Activated T-cell treated with anti-CD3 and anti-CD28 coated beads, Interleukin-2, amount 50 U/mL, for 4 hours (primary cell): Measurements from ENCODE around the gene ST3GAL3. TPM values are rescaled to one million over a fixed set of nuclear protein-coding genes. Genes with fewer than 3 reads are reported as not detected.
"Not testable (repeated sequence)": the region's sequence is repeated elsewhere in the genome, so short reads cannot be mapped to it uniquely, and the experiment has no call there.

ENCODE experiments used
- ATAC-seq, 2 donors: fragments of 200-7000 bp; cut with Tn5 transposase; one replicate each; pipeline ENCODE4 v1.10.0; 2021
- DNase-seq: peaks from one replicate; pipeline ENCODE4 v3.0.0-alpha.2; 2020
- H3K27me3 Mint-ChIP-seq: one replicate; pipeline ENCODE4 v1.8.0; 2021; ENCODE audit warnings: low read depth, mixed read lengths
- H3K36me3 Mint-ChIP-seq: one replicate; pipeline ENCODE4 v1.8.0; 2022; ENCODE audit warnings: mixed read lengths; ENCODE audit not compliant: insufficient read depth
- H3K4me1 Mint-ChIP-seq: one replicate; pipeline ENCODE4 v1.8.0; 2021; ENCODE audit warnings: low read depth, mixed read lengths
- H3K4me3 Mint-ChIP-seq: one replicate; pipeline ENCODE4 v1.8.0; 2021; ENCODE audit warnings: mild to moderate bottlenecking, moderate library complexity, mixed read lengths
- H3K9me3 Mint-ChIP-seq: one replicate; pipeline ENCODE4 v1.8.0; 2021; ENCODE audit warnings: mixed read lengths
- total RNA-seq, 3 donors: library from RNA; stranded (reverse); gene quantifications; one replicate each; pipeline ENCODE4 v1.2.1, GENCODE V29; 2021

The ST3GAL3 gene
- total RNA-seq, 3 donors from 2014 or later: 5.7 to 6.6 (median 6.3) TPM

DNA sequence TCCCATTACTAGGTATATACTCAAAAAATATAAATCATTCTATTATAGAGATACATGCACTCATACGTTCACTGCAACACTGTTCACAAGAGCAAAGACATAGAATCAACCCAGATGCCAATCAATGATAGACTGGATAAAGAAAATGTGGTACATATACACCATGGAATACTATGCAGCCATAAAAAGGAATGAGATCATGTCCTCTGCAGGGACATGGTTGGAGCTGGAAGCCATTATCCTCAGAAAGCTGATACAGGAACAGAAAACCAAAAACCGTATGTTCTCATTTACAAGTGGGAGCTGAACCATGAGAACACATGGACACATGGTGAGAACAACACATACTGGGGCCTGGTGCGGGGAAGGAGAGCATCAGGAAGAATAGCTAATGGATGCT lies 70.6 kb downstream of the ST3GAL3 start:
- H3K36me3 Mint-ChIP-seq: peaks cover 43% of the 10 kb centered on the region
- peaks cover 16% of the 10 kb centered on the region for H3K9me3 Mint-ChIP-seq

DNA sequence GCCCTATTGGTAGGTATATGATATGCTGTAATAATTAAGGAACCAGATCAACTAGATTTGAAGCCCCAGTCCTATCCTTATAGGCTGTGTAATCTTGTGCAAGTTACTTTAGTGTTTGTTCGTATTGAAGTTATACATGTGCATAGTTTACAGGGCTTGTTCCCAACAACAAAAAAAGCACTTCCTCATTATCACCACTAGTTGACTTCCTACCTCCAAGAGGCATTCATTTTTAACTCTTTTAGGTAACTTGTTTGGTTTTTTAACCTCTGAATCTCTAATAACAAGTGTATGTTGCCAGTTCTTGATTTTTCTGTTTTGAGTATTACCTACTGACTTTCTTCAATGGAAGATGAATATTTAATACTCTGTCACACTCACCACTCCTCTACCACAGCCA lies 71.9 kb downstream of the ST3GAL3 start:
- no peaks in the 10 kb centered on the region for H3K27me3 Mint-ChIP-seq
- DNase-seq (no peak), ATAC-seq (no peak)
- peaks cover 42% of the 10 kb centered on the region for H3K36me3 Mint-ChIP-seq
- H3K4me1 Mint-ChIP-seq: peaks cover 16% of the 10 kb centered on the region
- H3K4me3 Mint-ChIP-seq: no peak overlapping the region
- H3K9me3 Mint-ChIP-seq: peaks cover 16% of the 10 kb centered on the region

More for the DNA sequence above, 70.6 kb downstream of the ST3GAL3 start:
- not testable (repeated sequence) for H3K4me1 Mint-ChIP-seq, DNase-seq, H3K27me3 Mint-ChIP-seq, H3K4me3 Mint-ChIP-seq, ATAC-seq

DNA sequence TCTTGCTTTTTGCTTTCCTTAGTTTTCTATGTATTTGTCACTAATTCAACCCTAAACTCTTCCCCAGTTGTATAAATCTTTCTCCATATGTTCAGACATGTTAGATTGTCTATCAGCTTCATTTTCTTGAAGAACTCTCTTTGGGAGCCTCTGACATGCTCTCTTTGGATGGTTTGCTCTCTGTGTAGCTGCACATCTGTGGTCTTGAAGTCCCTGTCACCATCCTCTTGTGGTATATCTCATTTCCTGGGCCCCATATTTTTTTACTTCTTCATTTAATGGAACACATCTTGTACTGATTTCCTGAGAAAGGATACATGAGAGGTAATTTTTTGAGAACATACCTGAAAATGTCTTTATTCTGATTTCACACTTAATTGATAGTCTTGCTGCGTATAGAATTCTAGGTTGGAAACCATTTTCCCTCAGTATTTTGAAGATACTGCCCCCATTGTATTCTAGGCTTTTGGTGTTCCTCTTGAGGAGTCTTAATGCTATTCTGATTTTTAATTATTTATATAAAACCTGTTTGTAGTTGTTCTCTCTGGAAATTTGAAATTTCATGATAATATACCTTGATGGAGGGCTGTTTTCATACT lies 72.6 kb downstream of the ST3GAL3 start:
- H3K36me3 Mint-ChIP-seq: peaks cover 39% of the 10 kb centered on the region
- H3K27me3 Mint-ChIP-seq: no peaks in the 10 kb centered on the region
- no peak overlapping the region for H3K4me3 Mint-ChIP-seq
- no peak for DNase-seq
- ATAC-seq: no peak
- H3K4me1 Mint-ChIP-seq: peaks cover 16% of the 10 kb centered on the region
- peaks cover 16% of the 10 kb centered on the region for H3K9me3 Mint-ChIP-seq

DNA sequence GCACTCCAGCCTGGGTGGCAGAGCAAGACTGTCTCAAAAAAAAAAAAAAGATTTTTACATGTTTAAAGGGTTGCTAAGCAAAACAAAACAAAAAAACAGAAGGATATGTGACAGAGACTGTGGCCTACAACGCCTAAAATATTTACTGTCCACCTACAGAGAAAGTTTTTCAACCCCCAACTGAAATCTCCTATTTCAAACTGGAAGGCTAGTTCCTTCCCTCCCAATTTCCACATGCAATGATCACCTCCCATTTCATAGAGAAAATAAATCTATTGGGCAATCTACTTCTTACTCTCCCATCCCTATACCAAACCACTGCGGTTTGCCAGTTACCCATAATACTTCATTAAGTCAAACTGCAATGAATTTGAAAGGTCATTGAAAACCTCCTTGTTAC lies 74.2 kb downstream of the ST3GAL3 start:
- peaks cover 16% of the 10 kb centered on the region for H3K9me3 Mint-ChIP-seq
- no peak for DNase-seq
- no peak for ATAC-seq
- H3K36me3 Mint-ChIP-seq: peaks cover 37% of the 10 kb centered on the region
- H3K27me3 Mint-ChIP-seq: no peaks in the 10 kb centered on the region
- peaks cover 16% of the 10 kb centered on the region for H3K4me1 Mint-ChIP-seq
- no peak overlapping the region for H3K4me3 Mint-ChIP-seq

DNA sequence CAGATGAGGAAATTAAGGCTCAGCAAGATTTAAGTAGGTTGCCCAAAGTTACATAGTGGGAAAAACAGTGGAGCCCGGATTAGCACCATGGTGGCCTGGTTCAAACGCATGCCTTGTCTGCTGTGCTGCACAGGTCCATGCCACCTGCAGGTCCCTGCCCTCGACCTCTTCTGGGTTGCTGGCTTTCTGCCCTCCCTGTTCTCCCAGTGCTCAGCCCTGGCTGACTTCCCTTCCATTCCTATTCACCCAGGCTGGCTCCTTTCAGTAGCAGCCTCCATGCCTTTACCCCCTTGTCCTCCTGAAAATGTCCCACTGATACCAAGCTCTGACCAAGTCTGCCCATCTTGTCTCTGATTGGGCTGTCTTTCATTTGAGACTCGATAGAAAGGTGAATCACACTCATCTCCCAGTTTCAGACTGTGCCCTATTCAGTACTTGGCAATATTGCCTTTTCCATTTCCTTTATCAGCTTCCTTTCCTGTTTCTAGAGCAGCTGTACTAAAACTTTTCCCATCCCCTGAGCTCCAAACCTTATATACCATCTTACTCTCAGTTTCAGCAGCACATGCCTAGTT lies 75.8 kb downstream of the ST3GAL3 start:
- peaks cover 27% of the 10 kb centered on the region for H3K36me3 Mint-ChIP-seq
- no peaks in the 10 kb centered on the region for H3K27me3 Mint-ChIP-seq
- no peak for DNase-seq
- ATAC-seq: no peak
- peaks cover 16% of the 10 kb centered on the region for H3K4me1 Mint-ChIP-seq
- H3K4me3 Mint-ChIP-seq: no peak overlapping the region
- H3K9me3 Mint-ChIP-seq: peaks cover 12% of the 10 kb centered on the region

DNA sequence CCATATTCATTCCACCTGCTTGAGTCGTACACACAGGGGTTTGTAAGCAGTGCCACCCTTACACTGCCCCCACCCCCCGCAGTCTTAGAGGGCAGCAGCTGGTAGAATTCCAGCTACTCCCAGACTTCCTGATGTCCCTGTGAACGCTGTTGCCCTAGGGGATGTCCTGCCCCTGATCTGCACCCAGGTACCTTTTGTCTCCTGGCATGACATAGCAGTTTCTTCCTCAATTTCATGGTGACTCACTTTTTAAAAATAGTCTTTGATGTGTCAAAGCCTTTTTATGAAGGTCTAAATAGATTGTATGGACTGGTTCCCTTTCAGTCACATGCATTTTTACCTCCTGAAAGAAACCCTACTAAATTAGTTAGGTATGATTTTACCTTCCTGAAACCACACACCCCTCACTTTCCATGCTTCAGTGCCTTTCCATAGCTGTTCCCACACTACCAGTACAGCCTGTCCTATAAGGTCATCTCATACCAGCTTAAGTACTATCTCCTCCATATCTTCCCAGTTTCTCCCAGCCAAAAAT lies 76.4 kb downstream of the ST3GAL3 start:
- Mint-ChIP-seq H3K36me3 (peaks cover 27% of the 10 kb centered on the region), H3K9me3 (peaks cover 12% of the 10 kb centered on the region), H3K4me3 (no peak overlapping the region), H3K27me3 (no peaks in the 10 kb centered on the region), H3K4me1 (peaks cover 16% of the 10 kb centered on the region)
- ATAC-seq (no peak), DNase-seq (no peak)

DNA sequence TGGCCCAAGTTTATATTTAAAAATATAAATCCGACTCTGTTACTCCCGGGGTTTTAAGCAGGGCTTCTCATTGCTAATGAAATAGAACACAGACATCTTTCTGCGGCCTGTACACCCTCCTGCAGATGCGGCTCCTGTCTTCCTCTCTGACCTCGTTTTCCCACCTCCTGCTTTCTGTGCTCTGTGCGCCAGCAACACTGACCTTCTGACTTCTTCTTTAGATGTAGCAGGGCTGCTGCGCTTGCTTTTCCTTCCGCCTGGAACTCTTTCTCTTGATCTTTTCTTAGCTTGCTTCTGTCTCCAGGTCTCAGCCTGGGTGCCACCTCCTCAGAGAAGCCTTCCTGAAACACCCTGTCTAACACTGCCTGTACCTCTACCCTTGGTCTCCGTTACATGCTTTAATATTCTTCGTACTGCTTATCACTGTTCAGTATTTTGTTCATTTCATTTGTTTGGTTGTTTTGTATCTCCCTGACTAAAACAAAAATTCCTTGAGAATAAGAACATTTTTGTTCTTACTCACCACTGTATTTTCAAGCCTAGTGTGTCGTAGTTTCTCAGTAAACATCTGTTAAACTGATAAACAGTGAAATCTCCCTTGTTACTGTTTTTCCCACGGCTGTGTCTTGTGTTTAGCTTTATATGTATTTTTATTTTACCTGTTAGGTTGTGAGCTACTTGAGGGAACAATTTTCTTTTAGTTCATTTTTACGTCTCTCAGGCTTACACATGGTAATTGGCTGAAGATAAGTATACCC lies 79.0 kb downstream of the ST3GAL3 start:
- Mint-ChIP-seq H3K36me3 (peaks cover 9% of the 10 kb centered on the region), H3K4me1 (peaks cover 21% of the 10 kb centered on the region), H3K9me3 (no peaks in the 10 kb centered on the region), H3K27me3 (no peaks in the 10 kb centered on the region), H3K4me3 (no peak overlapping the region)
- DNase-seq (no peak), ATAC-seq (no peak)

DNA sequence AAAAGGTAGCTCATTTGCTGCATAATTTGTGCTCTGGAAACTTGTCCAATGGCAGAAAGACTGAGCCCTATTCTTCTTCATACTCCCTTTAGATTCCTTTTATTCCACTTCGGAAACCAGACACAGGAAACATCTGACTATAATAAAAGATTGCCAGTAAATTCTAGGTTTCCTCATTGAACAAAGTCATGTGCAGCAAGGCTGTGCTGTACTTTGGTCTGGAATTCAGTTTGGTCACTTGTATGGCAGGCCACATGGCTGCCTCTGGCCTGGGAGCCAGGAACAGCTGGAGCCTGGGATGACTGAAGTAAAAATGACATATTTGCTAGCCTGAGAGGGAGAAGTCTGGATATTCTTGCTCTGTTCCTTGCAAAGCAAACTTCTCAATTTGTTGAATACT lies 79.6 kb downstream of the ST3GAL3 start:
- H3K9me3 Mint-ChIP-seq: no peaks in the 10 kb centered on the region
- DNase-seq: no peak
- H3K4me3 Mint-ChIP-seq: no peak overlapping the region
- peaks cover 6% of the 10 kb centered on the region for H3K36me3 Mint-ChIP-seq
- peaks cover 21% of the 10 kb centered on the region for H3K4me1 Mint-ChIP-seq
- ATAC-seq: no peak
- H3K27me3 Mint-ChIP-seq: no peaks in the 10 kb centered on the region

DNA sequence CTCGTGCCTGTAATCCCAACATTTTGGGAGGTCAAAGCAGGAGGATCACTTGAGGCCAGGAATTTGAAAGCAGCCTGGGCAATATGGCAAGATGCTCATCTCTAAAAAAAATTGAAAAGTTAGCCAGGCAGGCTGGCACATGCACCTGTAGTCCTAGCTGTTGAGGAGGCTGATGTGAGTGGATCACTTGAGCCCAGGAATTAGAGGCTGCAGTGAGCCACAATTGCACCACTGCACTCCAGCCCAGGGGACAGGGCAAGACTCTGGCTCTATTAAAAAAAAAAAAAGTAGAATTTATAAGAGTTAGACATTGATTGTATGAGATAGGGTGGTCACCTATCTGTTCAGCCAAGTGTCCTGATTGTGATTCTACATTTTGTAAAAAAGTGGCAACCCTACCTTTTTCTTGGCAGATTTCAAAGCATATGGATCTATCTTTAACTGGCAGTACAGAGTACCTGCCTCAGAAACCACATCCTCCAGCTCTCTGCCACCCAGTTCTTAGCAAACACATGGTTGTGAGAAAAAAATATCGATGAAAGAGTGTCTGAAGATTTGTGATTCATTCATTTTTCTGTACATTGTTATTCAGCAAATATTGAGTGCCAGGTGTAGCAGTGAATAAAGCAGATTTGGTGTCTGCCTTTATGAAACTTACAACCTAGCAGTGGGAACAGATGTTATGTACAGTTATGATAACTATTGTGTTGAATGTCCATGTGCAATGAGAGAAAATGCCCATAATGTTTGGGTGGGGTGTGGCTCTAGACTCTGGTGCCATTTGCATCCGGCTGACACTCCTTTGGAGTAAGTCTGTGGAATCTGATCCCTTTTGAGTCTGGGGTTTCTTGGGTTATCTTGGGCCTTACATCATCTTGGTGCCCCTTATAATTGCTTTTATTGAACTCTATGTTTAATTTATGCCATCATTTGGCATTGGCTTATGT lies 82.5 kb downstream of the ST3GAL3 start:
- no peak for ATAC-seq
- Mint-ChIP-seq H3K27me3 (no peaks in the 10 kb centered on the region), H3K9me3 (no peaks in the 10 kb centered on the region), H3K4me3 (no peak overlapping the region), H3K4me1 (peaks cover 12% of the 10 kb centered on the region), H3K36me3 (peaks cover 6% of the 10 kb centered on the region)
- no peak for DNase-seq

DNA sequence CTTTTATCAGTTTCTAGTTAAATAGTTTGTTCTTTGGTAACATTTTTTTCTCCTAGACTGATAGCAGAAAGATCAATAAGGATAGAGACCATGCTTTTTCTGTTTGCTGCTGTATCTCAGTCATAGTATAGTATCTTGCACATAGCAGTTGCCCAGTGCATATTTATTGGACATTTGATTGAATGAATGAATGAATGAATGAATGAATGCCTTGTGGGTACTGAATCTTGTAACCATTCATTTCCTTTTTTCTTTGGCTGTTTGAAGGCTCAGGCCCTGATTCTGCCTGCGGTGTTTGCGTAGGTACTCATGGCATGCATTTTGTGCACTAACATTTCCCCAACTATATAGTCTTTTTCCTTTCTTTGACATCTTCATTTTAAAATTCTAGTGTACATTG lies 83.9 kb downstream of the ST3GAL3 start:
- Mint-ChIP-seq H3K4me3 (no peak overlapping the region), H3K27me3 (no peaks in the 10 kb centered on the region), H3K9me3 (no peaks in the 10 kb centered on the region), H3K4me1 (peaks cover 12% of the 10 kb centered on the region), H3K36me3 (peaks cover 9% of the 10 kb centered on the region)
- DNase-seq (no peak), ATAC-seq (no peak)

DNA sequence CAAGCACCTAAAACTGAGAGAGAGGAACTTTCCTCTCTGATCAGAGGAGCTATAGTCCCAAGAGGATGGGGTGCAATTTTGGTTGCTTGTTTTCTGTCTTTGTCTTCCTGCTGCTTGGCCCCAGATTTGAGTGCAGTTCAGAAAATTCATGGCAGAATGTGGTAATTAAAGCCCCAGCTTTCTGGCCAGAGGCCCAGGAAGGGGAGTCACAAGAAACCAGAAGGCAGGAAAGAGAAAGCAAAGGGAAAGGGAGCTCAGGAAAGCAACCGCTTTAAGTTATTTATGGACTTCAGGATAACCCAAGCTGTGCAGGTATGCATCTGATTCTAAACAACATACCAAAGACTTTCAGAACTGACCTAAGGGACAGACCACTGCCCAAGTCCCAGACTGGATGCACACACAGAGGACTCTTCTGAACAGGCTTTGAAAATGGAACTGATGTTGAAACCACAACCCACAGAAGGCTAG lies 88.8 kb downstream of the ST3GAL3 start:
- DNase-seq: no peak
- Mint-ChIP-seq H3K4me3 (no peak overlapping the region), H3K9me3 (no peaks in the 10 kb centered on the region), H3K36me3 (peaks cover 29% of the 10 kb centered on the region), H3K4me1 (peaks cover under 1% of the 10 kb centered on the region), H3K27me3 (no peaks in the 10 kb centered on the region)
- ATAC-seq: no peak

DNA sequence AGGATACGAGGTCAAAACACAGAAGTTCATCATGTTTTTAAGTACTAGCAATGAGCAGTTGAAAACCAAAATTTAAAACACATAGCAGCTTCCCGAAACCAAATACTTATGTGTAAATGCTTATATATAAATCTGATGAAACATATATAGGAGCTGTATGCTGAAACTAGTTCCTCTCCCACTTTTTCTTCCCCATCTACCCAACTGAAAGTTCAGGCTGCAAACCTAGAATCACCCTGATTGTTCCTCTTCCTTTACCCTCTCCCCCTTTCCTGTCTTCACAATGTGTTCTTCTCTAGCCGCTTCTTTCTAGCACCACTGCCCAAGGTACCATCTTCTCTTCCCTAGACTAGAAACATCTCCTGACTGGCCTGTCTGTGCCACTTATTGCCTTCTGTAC lies 90.6 kb downstream of the ST3GAL3 start:
- peaks cover 24% of the 10 kb centered on the region for H3K36me3 Mint-ChIP-seq
- H3K4me1 Mint-ChIP-seq: no peaks in the 10 kb centered on the region
- DNase-seq: no peak
- no peaks in the 10 kb centered on the region for H3K9me3 Mint-ChIP-seq
- H3K4me3 Mint-ChIP-seq: no peak overlapping the region
- no peak for ATAC-seq
- no peaks in the 10 kb centered on the region for H3K27me3 Mint-ChIP-seq

DNA sequence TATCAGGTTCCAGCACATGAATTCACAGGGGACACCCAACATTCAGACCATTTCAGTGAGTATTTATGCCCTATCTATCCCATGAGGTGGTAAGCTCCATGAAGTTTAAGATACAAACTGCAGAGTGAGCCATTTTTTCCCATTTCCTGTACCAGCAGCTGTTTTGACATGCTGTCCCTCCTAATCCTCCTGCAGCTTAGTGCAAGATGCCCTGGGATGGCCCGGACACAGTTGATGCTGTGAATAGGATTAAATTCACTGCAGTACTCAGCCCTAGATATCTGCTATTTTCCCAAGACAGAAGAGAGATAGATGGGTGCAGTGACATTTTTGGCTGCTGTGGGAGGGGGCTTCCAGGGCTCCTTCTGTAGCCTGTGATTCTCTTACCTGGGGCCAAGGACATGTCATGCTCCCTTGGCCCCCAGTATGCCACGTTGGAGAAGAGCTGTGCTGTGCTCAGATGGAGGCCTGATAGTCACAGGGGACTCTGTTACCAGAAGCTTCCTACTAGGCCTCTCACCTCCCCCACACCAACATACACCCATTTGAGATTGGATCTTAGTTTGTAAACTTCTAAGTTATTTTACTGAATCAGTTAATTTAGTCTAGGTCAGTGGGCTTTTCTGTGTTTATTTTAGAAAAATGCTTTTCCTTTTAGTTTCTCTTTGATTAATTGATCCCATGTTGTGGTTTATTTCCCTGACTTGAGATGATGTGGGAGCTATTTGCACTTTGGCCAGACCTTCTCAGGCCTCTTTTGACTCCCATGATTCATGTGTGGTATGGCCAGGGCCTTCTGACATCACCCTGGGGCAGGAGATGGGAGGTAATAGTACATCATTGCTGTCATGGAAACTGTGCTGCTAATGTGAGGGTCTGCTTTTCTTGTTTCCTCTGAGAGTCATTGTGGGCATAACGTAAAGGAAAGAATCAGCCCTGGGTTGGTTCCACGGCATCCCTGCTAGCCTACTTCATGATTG lies 92.6 kb downstream of the ST3GAL3 start:
- Mint-ChIP-seq H3K4me3 (no peak overlapping the region), H3K4me1 (no peaks in the 10 kb centered on the region), H3K36me3 (peaks cover 24% of the 10 kb centered on the region), H3K9me3 (no peaks in the 10 kb centered on the region), H3K27me3 (no peaks in the 10 kb centered on the region)
- ATAC-seq: no peak
- DNase-seq: no peak
